GM12873 (cell line): ENCODE results near the gene NPHP4.

ENCODE experiments used
- CTCF ChIP-seq: IDR thresholded peaks from 2 replicates; pipeline ENCODE4 v1.5.1; 2012; ENCODE audit warnings: low read depth, mild to moderate bottlenecking, moderate library complexity, low read length, control low read depth; ENCODE audit not compliant: insufficient read depth; ENCODE audit errors: missing control alignments

NPHP4 gene

GRCh38 chr1:5833911-5834310 lies 158.3 kb downstream of the NPHP4 start:
- no peak for TF ChIP-seq CTCF

GRCh38 chr1:5832916-5833895 lies 159.0 kb downstream of the NPHP4 start:
- TF ChIP-seq CTCF = no peak

- no peak for TF ChIP-seq CTCF
Measured at GRCh38 chr1:5831600-5832335, 160.5 kb downstream of the NPHP4 start.

GRCh38 chr1:5830771-5831599 lies 161.2 kb downstream of the NPHP4 start:
- peak; percentile 28 for TF ChIP-seq CTCF

GRCh38 chr1:5829414-5829813 lies 162.8 kb downstream of the NPHP4 start:
- no peak for TF ChIP-seq CTCF

- TF ChIP-seq CTCF = no peak
Measured at GRCh38 chr1:5828308-5828935, 163.8 kb downstream of the NPHP4 start.
